Measurements from ENCODE around the gene SIX6. TPM values are rescaled to one million over a fixed set of nuclear protein-coding genes. Genes with fewer than 3 reads are reported as not detected.
A peak's percentile ranks its signal among the peaks of the same experiment; 100 is the strongest.

SIX6 gene
- total RNA-seq, 1 donor from 2014 or later: 1.2 TPM

DNA sequence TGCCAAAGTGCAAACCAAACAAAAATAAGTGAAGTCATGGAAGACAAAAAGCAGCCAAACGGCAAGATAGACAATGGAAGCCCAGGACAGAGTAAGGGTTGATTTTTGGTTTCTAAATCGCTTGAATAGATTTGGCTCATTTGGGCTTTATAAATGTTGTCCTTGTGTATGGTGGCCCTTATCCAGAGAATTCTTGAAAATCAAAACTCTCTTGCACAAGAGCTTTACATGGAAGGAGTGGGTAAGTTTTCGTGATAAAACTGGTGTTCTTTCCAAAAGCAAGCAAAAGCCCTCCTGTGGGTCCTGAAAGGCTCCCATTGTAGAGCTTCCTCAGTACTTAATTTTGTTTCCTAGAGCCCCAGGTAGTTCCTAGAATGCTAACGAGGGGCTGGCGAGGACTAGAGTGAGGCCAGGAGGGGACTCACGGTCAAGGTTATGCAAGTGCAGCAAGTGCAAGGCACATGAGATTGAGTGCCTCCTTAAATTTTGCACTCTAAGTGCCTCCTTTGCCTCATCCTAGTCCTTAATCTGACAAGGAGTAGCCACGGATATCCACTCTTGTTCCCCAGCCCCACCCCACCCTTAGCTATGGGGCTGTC is 4.1 kb downstream of the SIX6 start:
- no peak for DNase-seq (ENCODE audit: low spot score)

DNA sequence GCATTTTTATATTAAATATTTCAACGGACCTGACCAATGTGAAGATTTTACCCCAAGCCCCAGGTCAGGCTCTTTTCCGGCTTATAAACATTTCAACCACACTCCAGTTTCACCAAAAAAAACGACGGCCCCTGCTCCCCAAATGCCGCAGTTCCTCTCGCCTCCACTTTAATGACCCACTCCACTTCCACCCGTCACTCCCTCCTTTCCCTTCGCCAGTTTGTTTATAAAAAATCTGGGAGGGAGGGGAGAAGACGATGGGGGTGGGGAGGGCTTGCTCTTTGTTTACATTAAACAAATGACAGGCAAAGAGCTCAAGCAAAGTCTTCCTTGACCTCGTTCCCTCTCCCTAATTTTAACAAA is 5.4 kb downstream of the SIX6 start:
- no peak for DNase-seq (ENCODE audit: low spot score)

DNA sequence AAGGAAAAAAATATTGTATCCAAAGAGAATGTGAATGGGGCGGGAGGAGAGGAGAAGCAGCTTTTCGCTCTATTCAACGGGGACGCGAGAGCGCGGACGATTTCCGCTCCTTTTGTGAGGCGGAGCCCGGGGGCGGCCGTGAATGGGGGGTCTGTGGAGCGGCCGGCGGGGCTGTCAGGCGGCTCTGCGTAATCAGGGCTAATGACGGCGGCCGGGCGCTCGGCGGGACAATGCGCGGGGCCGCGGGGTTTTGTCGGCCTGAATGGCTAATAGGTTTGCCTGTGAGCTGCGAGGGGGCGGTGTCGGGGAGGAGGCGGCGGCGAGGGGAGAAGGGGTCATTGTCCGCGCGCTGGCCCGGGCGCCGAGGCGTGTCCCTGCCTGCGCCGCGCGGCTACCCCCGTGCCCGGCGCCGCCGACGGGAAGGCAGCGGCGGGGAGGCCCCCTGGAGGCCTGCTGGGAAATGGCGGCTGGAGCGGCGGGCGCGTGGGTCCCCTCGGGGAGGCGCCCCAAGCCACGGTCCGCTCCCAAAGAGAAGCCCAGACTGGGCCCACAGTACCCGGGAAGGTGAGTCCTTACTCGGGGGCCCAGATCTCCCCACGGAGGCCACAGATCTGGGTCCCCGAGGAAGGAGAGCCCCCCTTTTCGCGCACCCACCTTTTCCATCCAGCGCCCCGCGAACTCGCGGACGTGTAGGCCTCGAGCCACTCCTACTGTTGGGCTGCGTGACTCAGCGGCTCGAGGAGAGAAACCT is 6.0 kb downstream of the SIX6 start:
- DNase-seq (ENCODE audit: low spot score): no peak

DNA sequence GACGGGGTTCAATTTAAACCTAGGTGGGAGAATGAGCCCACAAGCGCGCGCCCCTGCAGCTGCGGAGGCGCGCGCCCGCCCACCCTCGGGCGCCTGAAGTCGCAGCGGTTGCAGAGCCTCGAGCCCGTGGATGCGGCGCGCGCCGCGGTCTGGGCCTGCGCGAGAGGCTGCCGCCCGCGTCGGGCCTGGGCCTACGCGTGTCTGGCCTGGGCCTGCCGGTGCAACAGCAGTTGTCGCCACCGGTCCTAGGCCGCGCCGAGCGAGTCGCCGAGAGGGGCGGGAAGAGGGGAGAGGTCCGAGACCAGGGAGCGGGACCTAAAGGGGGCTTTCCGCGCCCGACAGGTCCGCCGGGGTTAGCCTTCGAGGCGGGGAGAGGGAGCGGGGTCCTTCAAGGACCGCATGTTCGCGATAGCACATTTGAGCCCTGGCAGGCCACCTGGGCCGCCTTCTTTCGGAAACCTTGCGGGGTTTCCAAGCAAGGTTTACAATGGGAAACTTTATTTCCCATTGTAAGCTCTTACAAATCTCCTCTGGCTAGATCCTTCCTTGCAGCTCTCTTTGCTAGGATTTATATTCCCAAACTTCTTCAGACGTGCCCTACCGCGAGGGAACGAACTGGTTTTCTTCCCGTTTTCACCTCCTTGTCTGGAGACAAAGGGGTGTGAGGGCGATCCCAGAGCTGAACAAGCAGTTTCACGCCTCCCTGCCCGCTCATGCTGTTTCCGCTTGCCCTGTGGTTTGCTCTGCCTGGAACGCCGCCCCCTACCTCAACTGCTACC is 6.8 kb downstream of the SIX6 start:
- DNase-seq (ENCODE audit: low spot score): no peak

DNA sequence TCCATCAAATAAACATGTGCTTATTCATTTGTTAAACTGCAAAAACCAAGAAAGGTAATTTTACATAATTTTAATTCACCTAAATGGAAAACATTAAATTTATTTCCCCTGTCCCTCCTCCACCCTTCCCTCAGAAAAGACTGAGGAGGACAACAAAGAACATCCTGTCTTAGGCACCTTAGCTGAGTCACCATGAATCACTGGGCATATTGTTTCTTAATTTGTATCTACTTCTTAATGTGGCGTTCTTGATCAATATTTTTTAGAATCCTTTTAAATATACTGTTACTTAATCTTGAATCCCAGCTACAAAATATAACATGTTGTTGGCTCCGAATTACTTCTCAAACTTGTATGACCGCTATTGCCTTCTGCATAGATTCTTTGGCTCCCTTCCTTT is 23.5 kb downstream of the SIX6 start:
- DNase-seq (ENCODE audit: low spot score): no peak

GRCh38 chr14:60537663-60538062 is 28.7 kb downstream of the SIX6 start:
- DNase-seq (ENCODE audit: low spot score): no peak

GRCh38 chr14:60544659-60545058 is 35.7 kb downstream of the SIX6 start:
- DNase-seq (ENCODE audit: low spot score): no peak

- DNase-seq (ENCODE audit: low spot score): peak; percentile 1
Observed at GRCh38 chr14:60553808-60554207, 44.9 kb downstream of the SIX6 start.

DNA sequence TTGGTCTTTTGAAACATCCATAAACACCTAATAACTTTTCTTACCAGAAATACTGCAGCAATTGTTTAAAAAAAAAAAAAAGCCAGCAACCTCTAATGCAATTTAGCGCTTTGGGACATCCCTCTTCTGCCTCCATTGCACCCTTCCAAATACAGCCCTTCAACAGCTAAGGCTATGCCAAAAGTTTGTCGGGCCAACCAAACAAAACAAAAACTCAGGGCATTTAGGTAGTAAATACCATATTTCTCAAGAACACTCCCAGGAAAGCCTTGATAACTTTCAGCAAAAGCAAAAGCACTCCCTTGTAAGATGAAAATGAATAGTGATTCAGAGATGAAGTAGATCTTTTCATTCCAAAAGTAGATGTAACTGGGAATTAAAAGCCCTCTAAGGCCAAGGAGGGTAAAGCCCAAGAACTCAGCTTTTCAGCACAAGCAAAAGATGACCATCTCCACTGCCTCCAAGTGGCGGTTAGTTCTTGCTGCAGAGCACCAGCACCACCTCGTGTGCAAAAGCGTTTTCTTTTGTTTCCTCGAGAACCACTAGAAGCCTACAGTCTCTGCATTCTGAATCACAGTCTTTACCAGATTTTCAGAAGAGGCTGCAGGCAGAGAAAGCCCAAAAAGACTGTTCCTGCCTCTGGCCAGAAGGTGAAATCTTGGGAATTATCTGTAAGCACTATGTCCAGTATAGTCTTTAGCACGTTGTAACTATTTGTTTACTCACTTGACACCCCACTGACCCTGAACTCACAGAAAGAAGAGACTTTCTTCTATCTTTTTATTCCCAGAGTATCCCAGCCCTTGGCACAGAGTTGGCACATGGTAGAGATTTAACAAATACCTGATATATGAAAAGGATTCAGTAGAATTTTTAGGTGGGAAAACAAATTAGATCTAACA is 53.1 kb downstream of the SIX6 start:
- peak; percentile 73 for DNase-seq (ENCODE audit: low spot score)

Other genes with a start within 250 kb of the SIX6 start
- 2.2 TPM for gene C14orf39, start 23.1 kb upstream of the SIX6 start, total RNA-seq (ENCODE audit: insufficient read depth, low replicate concordance)
- gene SIX1, start 140.3 kb downstream of the SIX6 start, total RNA-seq (ENCODE audit: insufficient read depth, low replicate concordance): 1.2 TPM
- gene SIX4, start 215.2 kb downstream of the SIX6 start, total RNA-seq (ENCODE audit: insufficient read depth, low replicate concordance): 2.6 TPM
- 37.6 TPM for gene MNAT1, start 225.6 kb downstream of the SIX6 start, total RNA-seq (ENCODE audit: insufficient read depth, low replicate concordance)